T-helper 1 cell treated with Interleukin-12 subunit alpha and Interleukin-12 subunit beta and Interleukin-4 antibody, amounts not matched to agents 30 μg/mL and 1 μg/mL, for 36 hours (primary cell): ENCODE measurements around the gene CEP85L.
A peak's percentile ranks its signal among the peaks of the same experiment; 100 is the strongest.

ENCODE experiments used
- H3K27ac Mint-ChIP-seq: one replicate; pipeline ENCODE4 v1.8.0; 2021; ENCODE audit warnings: mild to moderate bottlenecking, mixed read lengths
- H3K27me3 Mint-ChIP-seq: one replicate; pipeline ENCODE4 v1.8.0; 2021; ENCODE audit warnings: low read depth, mixed read lengths
- H3K36me3 Mint-ChIP-seq: one replicate; pipeline ENCODE4 v1.8.0; 2021; ENCODE audit warnings: low read depth, mixed read lengths
- H3K4me1 Mint-ChIP-seq: one replicate; pipeline ENCODE4 v1.8.0; 2021; ENCODE audit warnings: low read depth, mixed read lengths
- H3K4me3 Mint-ChIP-seq: one replicate; pipeline ENCODE4 v1.8.0; 2021; ENCODE audit warnings: mild to moderate bottlenecking, moderate library complexity, mixed read lengths
- H3K9me3 Mint-ChIP-seq: one replicate; pipeline ENCODE4 v1.8.0; 2021; ENCODE audit warnings: mixed read lengths

CEP85L gene

GRCh38 chr6:118535176-118535844 is 116.1 kb downstream of the CEP85L start:
- peaks cover 10% of the 10 kb centered on the region for H3K4me1 Mint-ChIP-seq
- no peak overlapping the region for H3K4me3 Mint-ChIP-seq
- H3K36me3 Mint-ChIP-seq, result peaks cover 23% of the 10 kb centered on the region
- peak overlapping the region; percentile 17 for H3K27ac Mint-ChIP-seq
- peaks cover 5% of the 10 kb centered on the region for H3K9me3 Mint-ChIP-seq
- H3K27me3 Mint-ChIP-seq, result no peaks in the 10 kb centered on the region

- Mint-ChIP-seq H3K4me3 (no peak overlapping the region), H3K27ac (no peak overlapping the region), H3K4me1 (peaks cover 12% of the 10 kb centered on the region)
These were observed 120.4 kb downstream of the CEP85L start for GRCh38 chr6:118530942-118531341.

GRCh38 chr6:118529756-118530155 is 121.6 kb downstream of the CEP85L start:
- Mint-ChIP-seq H3K27ac (no peak overlapping the region), H3K27me3 (no peaks in the 10 kb centered on the region), H3K36me3 (peaks cover 28% of the 10 kb centered on the region), H3K4me1 (peaks cover 17% of the 10 kb centered on the region), H3K4me3 (no peak overlapping the region), H3K9me3 (peaks cover 5% of the 10 kb centered on the region)

More at GRCh38 chr6:118530942-118531341, 120.4 kb downstream of the CEP85L start:
- H3K27me3 Mint-ChIP-seq, result no peaks in the 10 kb centered on the region
- H3K9me3 Mint-ChIP-seq, result peaks cover 5% of the 10 kb centered on the region
- peaks cover 27% of the 10 kb centered on the region for H3K36me3 Mint-ChIP-seq

GRCh38 chr6:118528129-118528528 is 123.3 kb downstream of the CEP85L start:
- H3K4me1 Mint-ChIP-seq, result peaks cover 24% of the 10 kb centered on the region
- no peak overlapping the region for H3K4me3 Mint-ChIP-seq
- H3K27ac Mint-ChIP-seq, result no peak overlapping the region
- H3K36me3 Mint-ChIP-seq, result peaks cover 29% of the 10 kb centered on the region
- no peaks in the 10 kb centered on the region for H3K27me3 Mint-ChIP-seq
- H3K9me3 Mint-ChIP-seq, result peaks cover 5% of the 10 kb centered on the region

GRCh38 chr6:118525913-118526780 is 125.2 kb downstream of the CEP85L start:
- Mint-ChIP-seq H3K4me3 (no peak overlapping the region), H3K36me3 (peaks cover 22% of the 10 kb centered on the region), H3K9me3 (no peaks in the 10 kb centered on the region), H3K4me1 (peaks cover 19% of the 10 kb centered on the region), H3K27me3 (no peaks in the 10 kb centered on the region), H3K27ac (no peak overlapping the region)

- Mint-ChIP-seq H3K4me3 (no peak overlapping the region), H3K27ac (no peak overlapping the region), H3K9me3 (no peaks in the 10 kb centered on the region), H3K4me1 (peaks cover 19% of the 10 kb centered on the region), H3K36me3 (peaks cover 21% of the 10 kb centered on the region), H3K27me3 (no peaks in the 10 kb centered on the region)
These were observed 126.7 kb downstream of the CEP85L start for GRCh38 chr6:118524686-118525085.

- no peak overlapping the region for H3K27ac Mint-ChIP-seq
- no peaks in the 10 kb centered on the region for H3K27me3 Mint-ChIP-seq
- no peak overlapping the region for H3K4me3 Mint-ChIP-seq
- H3K9me3 Mint-ChIP-seq, result no peaks in the 10 kb centered on the region
- peaks cover 19% of the 10 kb centered on the region for H3K4me1 Mint-ChIP-seq
- peaks cover 26% of the 10 kb centered on the region for H3K36me3 Mint-ChIP-seq
These were observed 128.2 kb downstream of the CEP85L start for GRCh38 chr6:118523216-118523615.

- Mint-ChIP-seq H3K27me3 (no peaks in the 10 kb centered on the region), H3K4me1 (peaks cover 19% of the 10 kb centered on the region), H3K4me3 (no peak overlapping the region), H3K9me3 (no peaks in the 10 kb centered on the region), H3K36me3 (peaks cover 33% of the 10 kb centered on the region), H3K27ac (no peak overlapping the region)
These were observed 129.0 kb downstream of the CEP85L start for GRCh38 chr6:118522422-118522821.

GRCh38 chr6:118514689-118515088 is 136.7 kb downstream of the CEP85L start:
- Mint-ChIP-seq H3K4me1 (peaks cover 3% of the 10 kb centered on the region), H3K27ac (no peak overlapping the region), H3K27me3 (no peaks in the 10 kb centered on the region), H3K36me3 (peaks cover 22% of the 10 kb centered on the region), H3K4me3 (no peak overlapping the region), H3K9me3 (no peaks in the 10 kb centered on the region)

- no peak overlapping the region for H3K27ac Mint-ChIP-seq
- H3K4me1 Mint-ChIP-seq, result peaks cover 5% of the 10 kb centered on the region
- H3K4me3 Mint-ChIP-seq, result no peak overlapping the region
- no peaks in the 10 kb centered on the region for H3K27me3 Mint-ChIP-seq
- H3K36me3 Mint-ChIP-seq, result peaks cover 8% of the 10 kb centered on the region
- H3K9me3 Mint-ChIP-seq, result no peaks in the 10 kb centered on the region
These were observed 139.3 kb downstream of the CEP85L start for GRCh38 chr6:118511930-118512715.

GRCh38 chr6:118509009-118509617 is 142.3 kb downstream of the CEP85L start:
- H3K9me3 Mint-ChIP-seq, result no peaks in the 10 kb centered on the region
- H3K4me1 Mint-ChIP-seq, result peaks cover 8% of the 10 kb centered on the region
- no peaks in the 10 kb centered on the region for H3K27me3 Mint-ChIP-seq
- H3K36me3 Mint-ChIP-seq, result peaks cover 14% of the 10 kb centered on the region
- H3K27ac Mint-ChIP-seq, result no peak overlapping the region
- H3K4me3 Mint-ChIP-seq, result no peak overlapping the region

GRCh38 chr6:118507636-118508035 is 143.8 kb downstream of the CEP85L start:
- Mint-ChIP-seq H3K27ac (no peak overlapping the region), H3K36me3 (peaks cover 24% of the 10 kb centered on the region), H3K4me1 (peaks cover 8% of the 10 kb centered on the region), H3K4me3 (no peak overlapping the region), H3K9me3 (no peaks in the 10 kb centered on the region), H3K27me3 (no peaks in the 10 kb centered on the region)

- Mint-ChIP-seq H3K4me1 (peaks cover 8% of the 10 kb centered on the region), H3K9me3 (no peaks in the 10 kb centered on the region), H3K36me3 (peaks cover 37% of the 10 kb centered on the region), H3K4me3 (no peak overlapping the region), H3K27me3 (no peaks in the 10 kb centered on the region), H3K27ac (no peak overlapping the region)
These were observed 145.2 kb downstream of the CEP85L start for GRCh38 chr6:118506071-118506638.

- Mint-ChIP-seq H3K27ac (no peak overlapping the region), H3K4me3 (no peak overlapping the region), H3K4me1 (peaks cover 8% of the 10 kb centered on the region), H3K36me3 (peaks cover 40% of the 10 kb centered on the region), H3K9me3 (no peaks in the 10 kb centered on the region), H3K27me3 (no peaks in the 10 kb centered on the region)
These were observed 145.7 kb downstream of the CEP85L start for GRCh38 chr6:118505656-118506055.
